ENCODE results near the gene POMT2.

DNA sequence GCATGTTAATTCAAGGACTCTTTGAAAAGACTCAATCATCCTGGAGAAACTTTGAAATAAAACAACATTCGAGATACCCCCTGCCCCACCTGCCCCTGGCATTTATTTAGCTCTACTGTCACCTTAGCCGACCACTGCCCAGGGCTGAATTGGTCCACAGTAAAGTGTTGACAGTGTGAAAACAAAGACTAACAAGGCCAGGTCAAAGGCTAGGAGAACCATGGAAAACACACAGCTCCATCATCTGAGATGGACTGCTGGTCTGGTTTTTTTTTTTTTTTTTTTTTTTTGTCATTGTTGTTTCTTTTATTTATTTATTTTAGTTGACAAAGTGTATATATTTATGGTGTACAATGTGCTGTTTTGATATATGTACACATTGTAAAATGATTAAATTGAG lies 25.8 kb upstream of the POMT2 start:
- TF ChIP-seq, protein P1, sequence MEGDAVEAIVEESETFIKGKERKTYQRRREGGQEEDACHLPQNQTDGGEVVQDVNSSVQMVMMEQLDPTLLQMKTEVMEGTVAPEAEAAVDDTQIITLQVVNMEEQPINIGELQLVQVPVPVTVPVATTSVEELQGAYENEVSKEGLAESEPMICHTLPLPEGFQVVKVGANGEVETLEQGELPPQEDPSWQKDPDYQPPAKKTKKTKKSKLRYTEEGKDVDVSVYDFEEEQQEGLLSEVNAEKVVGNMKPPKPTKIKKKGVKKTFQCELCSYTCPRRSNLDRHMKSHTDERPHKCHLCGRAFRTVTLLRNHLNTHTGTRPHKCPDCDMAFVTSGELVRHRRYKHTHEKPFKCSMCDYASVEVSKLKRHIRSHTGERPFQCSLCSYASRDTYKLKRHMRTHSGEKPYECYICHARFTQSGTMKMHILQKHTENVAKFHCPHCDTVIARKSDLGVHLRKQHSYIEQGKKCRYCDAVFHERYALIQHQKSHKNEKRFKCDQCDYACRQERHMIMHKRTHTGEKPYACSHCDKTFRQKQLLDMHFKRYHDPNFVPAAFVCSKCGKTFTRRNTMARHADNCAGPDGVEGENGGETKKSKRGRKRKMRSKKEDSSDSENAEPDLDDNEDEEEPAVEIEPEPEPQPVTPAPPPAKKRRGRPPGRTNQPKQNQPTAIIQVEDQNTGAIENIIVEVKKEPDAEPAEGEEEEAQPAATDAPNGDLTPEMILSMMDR (IDR thresholded peaks at IDR 0.05) = no peak
- TF ChIP-seq POLR2A (IDR thresholded peaks at IDR 0.05) = no peak
